ENCODE data around the gene RNF121.

- no peak for TF ChIP-seq CTCF (IDR thresholded peaks at IDR 0.05)
- peak in 1 of 2 donors; percentile 55 for TF ChIP-seq POLR2A (IDR thresholded peaks at IDR 0.05)
Observed at GRCh38 chr11:72039031-72039855, 110.4 kb downstream of the RNF121 start.
